ENCODE results near the gene TOR1AIP1. TPM values are rescaled to one million over a fixed set of nuclear protein-coding genes. Genes with fewer than 3 reads are reported as not detected.

The TOR1AIP1 gene
- total and polyA plus RNA-seq, 2 of the 4 experiments (the other 2 are of a cell fraction) = 20.7 to 64.5 TPM

GRCh38 chr1:179923029-179923428, 40.9 kb downstream of the TOR1AIP1 start:
- no peak overlapping the region for H3K14ac ChIP-seq (replicated peaks; ENCODE audit: low read depth, low read length)
- H4K91ac ChIP-seq (ENCODE audit: insufficient read depth, low read depth, low read length) = no peak overlapping the region
- no peak overlapping the region for H3K4me2 ChIP-seq (ENCODE audit: low read depth, low read length)
- DNase-seq (no peak), ATAC-seq (ENCODE audit: low read depth) (no peak)
- H3K9me1 ChIP-seq (ENCODE audit: insufficient read depth, low read length) = no peaks in the 10 kb centered on the region; the same call in 1 of the 2 replicates
- no TSS peak for BruUV-seq (replicated peaks)
- H3K36me3 ChIP-seq (ENCODE audit: control insufficient read depth, insufficient read depth, low read length) = peaks cover 6% of the 10 kb centered on the region
- H3K18ac ChIP-seq (ENCODE audit: low read depth, low read length) = no peak overlapping the region
- CTCF ChIA-PET = interaction anchor here (1.0 kb wide), 1 partner anchor 8 kb away, joined by 3 read pairs; no protein-coding TSS in a partner anchor
- no peaks in the 10 kb centered on the region for H4K20me1 ChIP-seq (ENCODE audit: insufficient read depth, low read length)
- H3K79me1 ChIP-seq (ENCODE audit: low read depth in 1 of 2, low read length in 2 of 2) = no peaks in the 10 kb centered on the region
- no peak overlapping the region for H3K27ac ChIP-seq (ENCODE audit: insufficient read depth, low read length)
- no peak overlapping the region for H3K4me3 ChIP-seq (ENCODE audit: insufficient read depth, low read depth, low read length)
- no peak overlapping the region for H3K9ac ChIP-seq (ENCODE audit: low read depth, low read length)
- H4K8ac ChIP-seq (ENCODE audit: low read depth in 2 of 2, low read length in 2 of 2) = no peak overlapping the region
- H2AFZ ChIP-seq (replicated peaks; ENCODE audit: low read length, poor library complexity) = no peak overlapping the region
- H3K56ac ChIP-seq (ENCODE audit: extremely low read depth, insufficient read depth, low read length) = no peak overlapping the region
- peaks cover 3% of the 10 kb centered on the region for H3K4me1 ChIP-seq (ENCODE audit: control insufficient read depth, insufficient read depth, low read length)
- H3K23ac ChIP-seq (ENCODE audit: low read depth, low read length) = no peak overlapping the region
- intact Hi-C loops (cut with micrococcal nuclease) (loop anchor here (5.0 kb wide), 1 partner anchor 81 kb away; no protein-coding TSS in a partner anchor), dilution Hi-C loops (cut with HindIII; ENCODE audit: low sequenced_read_pairs, unreplicated experiment) (no loop called here), in situ Hi-C loops (cut with MboI; ENCODE audit: low sequenced_read_pairs) (no loop called here)
- H3K27me3 ChIP-seq (ENCODE audit: control insufficient read depth, insufficient read depth, low read length) = no peaks in the 10 kb centered on the region
- H4K5ac ChIP-seq (ENCODE audit: low read depth, low read length) = no peak overlapping the region
- H3K9me3 ChIP-seq (ENCODE audit: control insufficient read depth, insufficient read depth, low read length) = no peaks in the 10 kb centered on the region
- no peak overlapping the region for H2AK5ac ChIP-seq (ENCODE audit: low read depth, low read length)
- H2BK120ac ChIP-seq (ENCODE audit: low read depth, low read length) = no peak overlapping the region
- TF ChIP-seq, protein P1, sequence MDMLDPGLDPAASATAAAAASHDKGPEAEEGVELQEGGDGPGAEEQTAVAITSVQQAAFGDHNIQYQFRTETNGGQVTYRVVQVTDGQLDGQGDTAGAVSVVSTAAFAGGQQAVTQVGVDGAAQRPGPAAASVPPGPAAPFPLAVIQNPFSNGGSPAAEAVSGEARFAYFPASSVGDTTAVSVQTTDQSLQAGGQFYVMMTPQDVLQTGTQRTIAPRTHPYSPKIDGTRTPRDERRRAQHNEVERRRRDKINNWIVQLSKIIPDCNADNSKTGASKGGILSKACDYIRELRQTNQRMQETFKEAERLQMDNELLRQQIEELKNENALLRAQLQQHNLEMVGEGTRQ (IDR thresholded peaks at IDR 0.05; ENCODE audit: low read depth, low read length) = no peak
- TF ChIP-seq RFX5 (IDR thresholded peaks at IDR 0.05; ENCODE audit: low read depth, low read length) (no peak), FOS (IDR thresholded peaks at IDR 0.05; ENCODE audit: low read depth, low read length) (no peak)
- H2BK20ac ChIP-seq (ENCODE audit: low read depth, low read length) = no peak overlapping the region
- H3K4ac ChIP-seq (ENCODE audit: low read depth, low read length) = no peak overlapping the region
- H2BK15ac ChIP-seq (ENCODE audit: low read depth, low read length) = no peak overlapping the region
- POLR2A ChIA-PET (ENCODE audit: unreplicated experiment) = no interaction called here
- H2AK9ac ChIP-seq (replicated peaks; ENCODE audit: low read depth, low read length, poor library complexity) = no peak overlapping the region
- H2BK5ac ChIP-seq (ENCODE audit: low read depth, low read length, poor library complexity, severe bottlenecking) = no peak overlapping the region

Measured in IMR-90 (cell line).